NCI-H1694 (cell line): ENCODE results near the gene LRSAM1.

Source experiments
- DNase-seq: peaks from one replicate; lab custom pipeline; 2025; lab: John Stamatoyannopoulos, UW

Gene LRSAM1

DNA sequence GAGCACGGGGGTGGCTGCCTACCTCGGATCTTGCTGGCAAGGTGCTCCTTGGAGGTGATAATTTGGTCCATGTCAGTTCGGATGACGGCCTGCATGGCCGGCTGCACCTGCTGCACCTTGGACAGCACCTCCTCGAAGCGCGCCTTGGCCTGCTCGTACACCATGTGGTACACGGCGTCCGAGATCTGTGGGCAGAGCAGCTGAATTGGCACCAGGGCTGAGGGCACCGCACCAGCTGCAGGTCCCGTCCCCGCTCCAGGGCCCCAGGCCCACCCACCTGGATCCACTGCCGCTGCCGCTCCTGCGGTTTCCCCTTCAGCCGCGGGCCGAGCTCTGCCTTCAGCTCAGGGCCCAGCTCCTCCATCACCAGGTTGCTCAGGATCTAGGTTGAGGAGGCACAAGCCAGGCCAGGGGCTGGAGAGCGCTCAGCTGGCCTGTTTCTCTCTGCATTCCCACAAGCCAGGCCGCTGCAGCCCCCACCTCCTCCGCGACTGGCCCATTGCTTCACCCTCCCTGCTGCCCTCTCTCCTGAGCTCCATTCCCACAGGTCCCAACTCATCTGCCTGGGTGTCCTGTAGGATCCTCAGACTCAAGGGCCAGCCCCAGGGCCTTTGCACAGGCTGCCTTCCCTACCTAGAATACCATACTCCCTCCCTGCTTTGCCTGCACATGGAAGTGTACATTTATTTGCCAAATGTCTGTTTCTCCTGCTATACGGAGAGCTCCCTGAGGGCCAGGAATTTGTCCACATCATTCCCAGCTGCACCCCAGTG lies 65.7 kb downstream of the LRSAM1 start:
- no peak for DNase-seq

DNA sequence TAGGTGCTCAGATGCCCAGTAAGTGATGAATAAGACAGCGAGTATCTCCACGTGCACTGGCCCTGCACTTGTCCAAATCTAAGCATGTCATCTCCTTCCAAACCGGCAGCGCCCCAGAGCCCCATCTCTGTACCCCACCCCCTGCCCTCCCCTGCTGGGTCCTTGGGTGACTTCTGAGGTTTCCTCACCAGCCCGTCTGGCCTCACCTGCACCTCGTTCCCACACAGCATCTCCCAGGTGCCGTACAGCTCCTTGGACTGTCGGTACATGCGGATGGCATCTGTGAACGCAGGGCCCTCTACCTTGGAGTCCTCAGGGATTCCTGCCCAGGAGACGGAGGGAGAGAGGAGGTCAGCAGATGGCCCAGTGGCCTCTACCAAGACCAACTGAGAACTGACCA lies 66.3 kb downstream of the LRSAM1 start:
- DNase-seq, result no peak

DNA sequence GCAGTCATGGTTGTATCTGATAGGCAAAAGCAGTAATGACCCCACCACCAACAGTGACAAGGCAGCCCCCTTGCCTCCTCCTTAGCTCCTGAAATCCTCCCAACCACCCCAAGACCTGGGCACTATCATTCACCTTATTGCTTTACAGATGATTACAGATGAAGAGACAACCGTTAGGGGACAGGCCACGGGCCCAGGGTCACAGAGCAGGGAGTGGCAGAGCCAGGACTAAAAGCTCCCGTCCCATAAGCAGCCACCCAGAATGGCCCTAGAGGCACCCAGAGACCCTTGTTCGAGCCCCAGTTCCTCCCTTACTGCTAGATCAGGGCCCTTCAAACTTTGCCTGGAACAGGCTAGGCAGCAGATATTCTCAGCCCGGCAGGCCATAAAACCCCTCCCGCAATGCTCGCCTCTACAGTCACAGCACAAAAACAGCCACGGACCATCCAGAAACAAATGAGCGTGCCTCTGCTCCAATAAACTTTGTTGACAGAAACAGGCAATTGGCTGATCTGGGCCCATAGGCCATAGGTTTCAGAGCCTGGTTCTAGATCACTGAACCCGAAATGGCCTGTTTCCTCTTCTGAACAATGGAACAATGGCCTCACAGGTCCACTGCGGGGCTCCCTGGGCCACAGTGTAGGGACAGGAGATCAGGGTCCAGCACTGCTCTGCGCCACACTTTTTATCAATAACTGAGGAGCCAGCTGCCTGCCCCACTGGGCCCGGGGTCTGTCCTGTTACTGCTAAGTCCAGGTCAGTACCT lies 67.0 kb downstream of the LRSAM1 start:
- DNase-seq, result no peak

DNA sequence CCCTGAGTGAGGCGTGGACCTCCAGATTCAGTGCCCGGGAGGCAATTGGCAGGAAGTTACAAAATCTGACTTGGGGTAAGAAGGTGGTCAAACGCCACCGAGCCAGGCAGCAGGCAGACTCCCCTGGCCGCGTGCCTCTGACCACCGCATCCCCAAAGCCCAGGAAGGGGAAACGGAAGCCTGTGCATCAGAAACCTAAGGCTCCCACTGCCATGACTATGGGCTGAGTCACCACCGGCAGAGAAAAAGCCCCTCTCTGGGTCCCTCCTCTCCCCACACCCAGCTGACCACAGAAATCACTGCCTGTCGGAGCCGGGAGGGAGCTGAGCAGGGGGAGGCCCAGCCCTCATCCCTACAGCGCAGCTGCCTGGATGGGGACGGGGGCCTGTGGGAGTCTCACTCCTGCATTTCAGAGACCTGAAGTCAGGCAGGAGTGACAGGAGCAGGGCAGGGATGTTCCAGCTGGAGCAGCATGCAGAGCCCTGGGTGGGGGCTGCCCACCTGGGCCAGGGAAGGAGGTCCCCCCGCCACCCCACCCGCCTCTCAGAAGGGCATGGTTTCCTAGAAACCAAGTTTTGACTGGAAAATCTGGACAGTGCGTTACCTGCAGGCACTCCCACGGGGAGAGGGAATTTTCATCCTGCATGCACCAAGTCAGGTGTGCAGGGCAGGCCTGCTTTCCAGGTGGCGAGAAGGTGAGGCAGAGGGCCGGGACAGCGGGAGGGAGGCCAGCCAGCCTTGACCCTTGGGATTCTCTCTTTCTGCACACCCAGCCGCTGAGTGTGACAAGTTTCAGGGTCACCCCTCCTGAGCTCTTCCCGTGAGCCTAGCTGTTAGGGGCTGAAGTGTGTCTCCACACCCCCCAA lies 68.2 kb downstream of the LRSAM1 start:
- DNase-seq, result no peak

DNA sequence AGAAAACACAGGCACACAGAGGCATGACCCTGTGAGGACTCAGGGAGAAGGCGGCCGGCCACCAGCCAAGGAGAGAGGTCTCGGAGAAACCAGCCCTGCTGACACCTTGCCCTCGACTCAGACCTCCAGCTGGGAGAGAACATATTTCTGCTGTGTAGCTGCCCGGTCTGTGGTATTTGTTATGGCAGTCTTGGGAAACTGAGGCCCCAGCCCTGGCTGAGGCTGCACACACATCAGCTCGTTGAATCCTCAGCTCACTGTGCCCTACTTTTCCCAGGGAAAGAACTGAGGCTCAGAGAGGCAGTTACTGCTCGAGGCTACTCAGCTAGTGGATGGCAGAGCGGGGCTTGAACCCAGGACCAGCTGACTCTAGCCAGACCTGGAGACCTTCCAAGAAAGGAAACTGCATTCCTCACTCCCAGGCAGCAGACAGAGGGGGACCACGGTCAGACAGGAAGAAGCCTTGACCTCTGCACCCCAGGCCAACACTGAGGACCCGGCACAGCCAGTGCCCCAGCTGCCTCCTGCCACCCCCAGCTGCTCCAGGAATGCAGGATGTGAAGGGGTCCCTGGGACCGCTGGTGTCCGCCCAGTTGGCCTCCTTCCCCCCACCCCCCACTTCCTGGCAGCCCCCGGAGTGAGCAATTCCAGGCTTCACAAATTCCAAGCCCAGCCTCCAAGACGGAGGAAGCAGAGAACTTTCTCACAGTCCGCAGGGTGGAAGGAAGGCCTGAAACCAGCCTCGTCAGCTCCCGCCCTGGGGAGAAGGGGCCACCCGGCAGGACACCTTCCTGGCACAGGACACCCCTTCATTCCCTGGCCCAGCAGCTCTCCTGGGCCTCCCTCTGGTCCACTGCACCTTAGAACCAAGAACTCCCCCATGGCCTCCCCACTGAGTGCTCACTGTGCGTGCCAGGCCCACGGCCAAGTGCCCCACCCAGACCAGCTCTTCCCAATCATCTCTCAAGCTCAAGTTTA lies 69.9 kb downstream of the LRSAM1 start:
- no peak for DNase-seq

DNA sequence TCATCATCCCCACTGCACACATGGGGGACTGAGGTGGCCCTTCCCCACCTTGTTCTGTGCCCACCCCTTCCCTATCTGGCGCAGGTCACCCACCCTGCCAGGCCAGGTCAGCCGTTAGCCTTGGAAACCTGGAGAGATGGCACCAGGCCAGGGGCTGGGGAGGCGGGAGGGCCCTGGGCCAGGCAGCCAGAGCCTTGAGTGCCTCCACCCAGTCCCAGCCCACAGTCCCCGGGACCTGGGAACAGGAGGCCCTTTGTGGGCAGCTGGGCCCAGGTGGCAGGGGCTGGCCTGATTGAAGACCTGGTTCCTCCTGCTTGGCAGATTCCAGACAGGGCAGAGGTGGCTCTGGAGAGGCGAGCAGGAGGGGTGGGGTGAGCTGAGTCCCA lies 70.6 kb downstream of the LRSAM1 start:
- DNase-seq, result no peak

DNA sequence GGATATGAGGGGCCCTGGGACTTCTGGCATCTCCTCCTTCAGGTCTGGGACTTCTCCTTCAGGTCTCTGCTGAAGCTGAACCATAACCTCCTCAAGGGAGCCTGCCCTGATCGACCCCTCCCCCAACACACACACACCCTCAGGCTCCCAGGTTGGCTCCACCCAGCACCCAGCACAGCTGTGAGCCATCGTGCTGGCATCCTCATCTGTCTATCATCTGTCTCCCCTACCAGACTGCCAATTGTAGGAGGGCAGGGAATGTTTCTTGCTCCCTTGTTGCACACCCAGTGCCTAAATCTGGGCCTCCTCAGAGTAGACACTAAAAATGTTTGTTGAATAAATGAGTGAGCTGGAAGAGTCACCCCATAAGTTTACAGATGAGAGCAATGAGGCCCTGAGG lies 71.4 kb downstream of the LRSAM1 start:
- DNase-seq, result no peak

DNA sequence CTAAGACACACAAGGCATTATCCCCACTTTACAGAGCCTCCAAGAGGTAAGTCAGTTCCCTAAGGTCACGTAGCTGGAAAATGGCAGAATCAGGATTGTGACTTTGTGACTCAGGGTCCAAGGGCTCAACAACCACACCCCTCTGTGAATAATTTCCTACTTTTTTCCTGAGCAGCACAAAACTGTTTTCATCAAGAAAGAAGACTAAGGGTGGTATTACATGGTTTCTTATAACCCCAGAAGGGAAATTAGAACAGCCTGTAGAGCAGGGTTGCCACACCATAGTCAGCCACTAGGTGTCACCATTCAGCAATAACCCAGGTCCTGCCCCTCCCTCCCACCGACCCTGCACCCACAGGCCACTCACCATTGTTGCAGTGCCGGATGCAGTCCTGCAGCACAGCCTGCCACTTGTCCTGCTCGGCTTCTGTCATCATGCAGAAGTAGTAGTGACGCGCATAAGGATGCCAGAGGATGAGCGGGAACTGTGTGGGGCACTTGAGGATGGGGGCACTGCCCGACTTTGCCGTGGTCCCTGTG lies 72.1 kb downstream of the LRSAM1 start:
- peak; percentile 8 for DNase-seq

DNA sequence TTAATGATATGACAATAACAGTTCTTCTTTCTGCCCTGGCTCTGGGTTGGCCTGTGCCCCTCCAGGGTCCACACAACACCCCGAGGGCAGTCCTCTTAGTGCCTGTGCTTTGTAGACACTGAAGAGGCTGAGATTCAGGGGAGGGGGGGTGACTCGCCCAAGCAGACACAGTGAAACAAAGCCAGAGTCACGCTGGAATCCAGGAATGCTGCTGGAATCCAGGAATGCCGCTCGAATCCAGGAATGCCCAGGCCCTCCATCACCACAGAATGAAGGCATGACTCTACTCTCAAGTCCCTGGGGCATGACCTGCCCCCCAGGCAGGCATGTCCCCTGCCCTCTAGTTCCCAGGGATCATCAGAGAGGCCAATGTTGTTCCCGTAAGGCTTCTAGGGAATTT lies 73.1 kb downstream of the LRSAM1 start:
- DNase-seq, result no peak

DNA sequence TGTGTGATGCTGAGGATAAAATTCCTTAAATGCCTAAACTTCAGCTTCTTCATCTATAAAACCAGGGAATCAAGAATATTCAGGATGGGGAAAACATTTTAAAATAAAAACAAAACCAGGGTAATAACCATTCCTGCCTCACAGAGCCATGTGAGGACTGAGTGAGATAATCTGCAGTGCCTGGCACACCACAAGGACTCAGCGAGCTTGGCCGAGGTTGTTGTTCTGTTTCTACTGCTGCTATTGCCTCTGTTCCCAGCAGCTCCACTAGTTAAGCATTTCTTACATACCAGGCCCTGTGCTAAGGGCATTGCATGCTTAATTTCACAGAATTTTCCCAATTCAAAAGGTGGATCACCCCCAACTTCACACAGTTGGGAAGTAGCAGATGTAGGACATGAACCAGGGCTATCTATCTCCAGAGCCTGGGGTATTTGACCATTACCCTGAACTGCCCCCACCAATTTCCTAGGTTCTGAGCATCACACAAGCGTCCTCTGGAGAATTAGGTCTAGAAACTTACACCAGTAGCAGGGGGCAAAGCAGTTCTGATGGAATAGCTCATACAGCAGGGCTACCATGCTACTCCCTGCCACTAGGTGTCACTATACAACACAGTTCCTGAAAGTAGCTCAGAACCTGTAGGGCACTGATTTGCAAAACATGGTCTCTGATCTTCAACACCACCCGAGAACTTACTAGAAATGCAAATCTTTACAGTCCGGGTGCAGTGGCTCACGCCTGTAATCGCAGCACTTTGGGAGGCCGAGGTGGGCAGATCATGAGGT lies 74.3 kb downstream of the LRSAM1 start:
- DNase-seq, result no peak

DNA sequence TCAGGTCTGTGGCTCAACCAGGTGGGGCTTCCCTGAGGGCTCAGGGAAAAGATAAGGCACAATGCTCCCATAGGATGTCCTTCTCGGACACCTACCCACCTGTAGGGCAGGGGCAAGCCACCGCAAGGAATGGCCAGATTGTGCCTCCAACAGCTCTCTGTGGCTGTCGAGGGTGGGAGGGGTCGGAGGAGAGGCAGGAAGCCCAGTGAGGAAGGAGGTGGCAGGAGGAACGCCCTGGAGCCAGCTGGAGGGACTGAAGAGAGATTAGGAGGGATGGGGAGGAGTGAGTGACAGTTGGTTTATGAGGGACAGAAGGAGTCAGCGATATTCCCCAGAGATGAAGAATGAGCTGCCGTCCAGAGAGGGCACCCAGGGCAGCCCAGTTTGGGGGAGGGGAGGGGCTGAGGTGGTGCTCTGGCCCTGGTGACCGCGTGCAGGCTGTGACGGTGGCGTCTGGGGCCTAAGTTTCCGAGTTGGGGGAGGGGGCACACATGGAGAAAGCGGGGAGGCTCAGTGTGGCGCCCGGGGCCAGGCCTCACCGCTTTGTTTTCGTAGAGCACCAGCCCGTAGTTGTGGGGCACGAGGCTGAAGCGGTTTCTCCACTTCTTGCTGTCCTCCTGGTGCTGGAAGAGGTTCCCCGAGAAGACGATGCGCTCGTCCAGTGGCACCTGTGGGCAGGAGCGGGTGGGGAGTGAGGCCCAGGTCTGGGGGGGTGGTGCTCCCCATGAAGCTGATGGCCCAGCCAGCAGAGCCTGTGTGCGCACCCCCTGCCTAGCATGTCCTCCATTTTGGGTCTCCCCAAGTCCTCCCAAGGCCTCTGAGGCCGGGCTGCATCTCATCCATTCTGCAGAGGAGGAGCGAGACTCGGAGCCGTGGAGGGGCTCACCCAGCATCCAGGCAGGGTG lies 75.6 kb downstream of the LRSAM1 start:
- no peak for DNase-seq

DNA sequence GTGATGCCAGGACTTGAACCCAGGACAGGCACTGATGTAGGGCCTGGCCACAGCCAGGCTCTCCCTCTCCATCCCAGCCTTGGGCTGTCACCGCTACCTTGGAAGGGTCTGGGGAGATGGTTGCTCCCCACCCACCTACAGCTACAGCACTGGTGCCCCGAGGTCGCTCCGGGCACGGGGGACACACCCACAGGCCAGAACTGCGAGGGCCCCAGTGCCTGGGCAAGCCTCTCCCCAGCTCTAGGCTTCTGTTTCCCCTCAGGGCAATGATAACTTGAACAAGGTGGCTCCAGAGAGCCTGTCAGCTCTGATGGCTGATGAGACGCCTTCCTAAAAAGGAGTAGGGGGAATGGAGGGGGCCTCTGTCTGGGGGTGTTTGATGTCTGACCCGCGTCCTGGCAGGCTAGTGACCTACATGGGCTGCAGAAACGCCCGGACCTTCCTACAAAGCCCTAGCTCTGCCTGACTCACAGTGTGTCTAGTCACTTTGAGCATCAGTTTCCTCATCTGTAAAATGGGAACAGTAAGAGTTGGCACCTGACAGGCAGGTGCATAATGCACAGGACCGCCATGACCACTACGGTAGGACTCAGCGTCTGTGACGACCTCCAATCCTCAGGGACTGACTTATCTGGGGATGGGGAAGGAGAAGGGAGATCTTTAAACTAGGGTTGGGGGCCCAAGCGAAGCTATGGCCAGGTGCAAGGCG lies 76.4 kb downstream of the LRSAM1 start:
- no peak for DNase-seq

DNA sequence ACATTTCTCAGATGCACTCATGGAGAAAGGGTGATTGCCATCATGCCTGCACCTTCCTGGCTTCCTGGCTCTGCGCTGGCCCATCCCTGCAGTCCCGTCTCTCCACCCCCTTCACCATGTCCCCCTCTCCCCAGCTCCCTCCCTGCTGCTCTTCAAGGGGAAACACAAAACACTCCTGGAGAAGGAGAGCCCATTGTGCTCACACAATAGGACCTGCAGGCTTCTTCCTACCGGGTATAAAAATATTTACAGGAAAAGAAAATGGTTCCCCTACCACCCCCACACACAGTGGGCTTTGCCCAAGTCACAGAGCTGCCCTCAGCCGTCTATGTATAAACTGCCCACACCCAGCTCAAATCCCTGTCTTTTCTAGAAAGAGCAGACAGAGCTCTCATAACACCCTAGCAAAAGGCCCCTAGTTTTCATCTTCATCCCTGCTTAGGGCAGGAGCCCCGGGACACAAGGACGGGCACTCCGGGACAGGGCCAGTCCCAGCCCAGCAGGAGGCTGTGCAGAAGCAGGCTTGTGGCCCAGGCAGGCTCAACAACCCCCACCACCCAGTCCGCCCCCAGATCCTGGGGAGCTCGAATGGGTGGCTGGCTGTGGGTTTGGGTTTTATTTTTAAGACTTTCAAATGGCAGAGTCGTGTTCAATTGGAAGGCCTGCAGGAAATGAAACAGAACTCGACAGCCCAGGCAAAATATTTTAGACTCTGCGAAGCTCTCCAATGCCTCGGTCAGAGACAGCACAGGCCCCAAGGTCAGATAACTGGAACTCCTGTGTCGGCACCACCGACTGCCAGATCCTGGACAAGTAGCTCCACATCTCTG lies 77.3 kb downstream of the LRSAM1 start:
- no peak for DNase-seq

DNA sequence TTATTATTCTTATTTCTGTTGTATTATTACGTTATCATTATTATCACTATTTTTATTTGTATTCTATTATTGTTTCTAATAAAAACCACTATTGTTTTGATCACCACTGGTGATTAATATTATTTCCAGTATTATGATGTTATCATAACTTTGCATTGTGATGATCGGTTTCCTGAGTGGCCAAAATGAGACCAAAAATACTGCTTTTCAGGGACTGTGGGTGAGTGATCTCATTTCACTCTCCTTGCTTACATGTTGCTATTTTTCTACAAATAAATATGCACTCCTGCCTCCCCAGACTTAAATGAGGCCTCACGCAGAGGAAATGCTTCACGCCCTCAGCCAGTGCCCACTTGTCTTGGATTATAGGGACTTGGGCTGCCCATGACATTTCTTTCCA lies 78.4 kb downstream of the LRSAM1 start:
- no peak for DNase-seq

DNA sequence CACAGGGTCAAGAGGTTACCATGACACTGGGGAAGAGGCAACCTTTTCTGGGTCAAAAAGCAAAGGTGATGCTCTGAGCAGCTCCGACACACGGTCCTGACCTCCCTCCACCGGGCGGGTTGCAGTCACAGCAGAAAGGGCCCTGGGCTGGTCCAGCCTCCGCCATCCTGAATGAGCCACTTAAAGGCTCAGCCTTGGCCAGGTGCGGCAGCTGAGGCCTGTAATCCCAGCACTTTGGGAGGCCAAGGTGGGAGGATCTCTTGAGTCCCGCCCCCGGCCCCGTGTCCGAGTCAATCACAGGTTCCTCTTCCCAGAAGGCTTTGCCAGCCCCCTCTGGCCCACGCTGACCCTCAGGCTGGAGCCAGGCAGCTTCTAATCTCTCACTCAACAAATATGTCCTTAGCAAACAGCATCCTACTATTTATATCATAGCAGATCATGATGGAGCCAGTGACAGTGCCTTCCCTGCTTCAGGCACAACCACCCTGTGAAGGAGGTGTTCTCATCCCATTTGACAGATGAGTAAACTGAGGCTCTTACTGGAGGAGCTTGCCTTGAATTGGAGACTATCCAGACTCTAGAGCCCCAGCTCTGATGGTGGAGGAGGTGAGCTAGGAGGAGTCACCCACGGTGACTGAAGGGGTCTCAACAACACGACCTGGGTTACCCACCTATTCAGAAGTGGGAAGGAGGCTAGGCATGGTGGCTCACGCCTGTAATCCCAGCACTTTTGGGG lies 79.1 kb downstream of the LRSAM1 start:
- DNase-seq, result no peak

DNA sequence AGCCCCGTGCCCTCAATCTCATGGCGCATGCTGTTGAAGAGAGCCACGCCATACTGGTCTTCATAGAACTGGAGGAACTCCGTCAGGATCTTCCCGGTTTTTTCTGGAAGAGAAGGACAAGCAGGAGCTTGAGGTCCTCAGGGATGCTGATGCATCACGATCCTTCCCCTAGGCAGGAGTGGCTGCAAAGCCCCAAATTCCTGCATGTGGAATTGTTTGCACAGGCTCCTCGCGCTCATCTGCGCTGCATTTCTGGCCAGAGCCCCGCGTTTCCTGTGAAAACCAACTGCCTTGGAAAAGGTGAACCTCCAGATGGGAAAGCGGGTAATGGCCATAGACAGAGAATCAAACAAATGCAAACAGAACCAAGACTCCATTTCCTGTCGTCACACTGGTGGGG lies 80.4 kb downstream of the LRSAM1 start:
- no peak for DNase-seq
